CD4-positive, alpha-beta T cell treated with Interleukin-2 at 100 ng/mL for 4 hours (primary cell): ENCODE measurements around the gene PHF21A.

ENCODE experiments used
- DNase-seq: peaks from one replicate; pipeline ENCODE4 v3.0.0-alpha.2; 2020; ENCODE audit warnings: low spot score

PHF21A gene

GRCh38 chr11:46121301-46121723 lies at the start of gene PHF21A:
Gene PHF21A, minus strand, starts transcription at chr11:46121454. Its CDS starts 37,235 bp downstream, at chr11:46084219.
- DNase-seq, result peak; percentile 92

GRCh38 chr11:46170797-46171196 lies 49.5 kb upstream of the PHF21A start:
- no peak for DNase-seq

- DNase-seq, result no peak
Observed at GRCh38 chr11:46162700-46163099, 41.4 kb upstream of the PHF21A start.

GRCh38 chr11:46161201-46161600 lies 39.9 kb upstream of the PHF21A start:
- DNase-seq, result no peak

DNA sequence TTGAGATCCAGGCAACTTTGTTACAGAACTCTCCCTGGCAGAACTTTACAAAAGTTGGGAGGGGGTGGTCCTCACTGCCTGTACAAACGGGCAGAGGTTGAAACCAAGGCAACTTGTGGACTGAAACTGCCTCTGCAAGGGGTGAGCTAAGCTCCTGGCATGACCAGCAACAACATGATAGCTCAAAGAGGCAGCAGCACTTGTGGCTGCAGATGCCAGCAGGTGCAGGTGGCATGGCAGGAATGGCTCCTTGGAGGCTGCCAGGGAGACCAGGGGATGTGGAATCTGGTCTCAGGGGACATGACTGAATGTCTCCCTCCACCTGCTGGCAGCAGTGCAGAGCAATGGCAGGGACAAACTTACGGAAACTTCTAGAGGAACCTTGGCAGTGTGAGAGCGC lies 38.8 kb upstream of the PHF21A start:
- DNase-seq, result no peak

- no peak for DNase-seq
Observed at GRCh38 chr11:46159680-46160079, 38.4 kb upstream of the PHF21A start.

DNA sequence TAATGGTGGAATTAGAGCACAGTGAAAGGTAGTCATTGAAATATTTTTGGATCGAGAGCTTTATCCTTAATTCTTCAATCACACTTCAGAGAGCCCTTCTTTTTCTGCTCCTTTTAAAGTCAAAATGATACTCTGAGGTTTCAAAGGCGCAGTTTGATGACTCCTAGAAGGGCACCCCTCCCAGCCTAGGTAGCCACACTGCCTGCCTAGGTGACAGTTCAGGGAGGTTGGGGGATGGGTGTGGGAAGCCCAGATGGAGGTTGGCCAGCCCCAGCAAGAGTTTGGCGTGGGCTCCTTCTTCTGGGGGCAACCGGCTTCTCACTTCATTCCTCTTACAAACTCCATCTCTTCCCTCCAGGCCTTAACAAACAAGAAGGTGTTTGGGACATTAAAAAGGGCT lies 28.6 kb upstream of the PHF21A start:
- no peak for DNase-seq

DNA sequence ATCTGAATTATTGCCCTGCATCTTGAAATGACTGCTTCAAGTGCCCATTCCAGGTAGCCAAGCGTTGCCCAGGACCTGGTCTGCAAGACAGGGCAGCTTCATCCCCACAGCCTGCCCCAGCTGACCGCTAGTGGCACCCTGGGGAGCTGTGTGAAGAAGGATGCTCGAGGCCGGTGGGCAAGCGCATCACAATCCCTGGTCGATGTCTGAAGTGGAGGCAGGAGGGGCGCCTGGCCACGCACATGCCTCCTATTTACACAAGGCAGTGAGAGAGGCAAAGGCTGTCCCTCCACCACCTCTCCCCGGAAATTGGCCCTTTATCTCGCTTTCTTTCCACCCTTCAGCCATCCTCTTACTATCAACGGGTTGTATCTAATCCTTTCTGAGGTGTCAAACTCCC lies 28.1 kb upstream of the PHF21A start:
- no peak for DNase-seq

DNA sequence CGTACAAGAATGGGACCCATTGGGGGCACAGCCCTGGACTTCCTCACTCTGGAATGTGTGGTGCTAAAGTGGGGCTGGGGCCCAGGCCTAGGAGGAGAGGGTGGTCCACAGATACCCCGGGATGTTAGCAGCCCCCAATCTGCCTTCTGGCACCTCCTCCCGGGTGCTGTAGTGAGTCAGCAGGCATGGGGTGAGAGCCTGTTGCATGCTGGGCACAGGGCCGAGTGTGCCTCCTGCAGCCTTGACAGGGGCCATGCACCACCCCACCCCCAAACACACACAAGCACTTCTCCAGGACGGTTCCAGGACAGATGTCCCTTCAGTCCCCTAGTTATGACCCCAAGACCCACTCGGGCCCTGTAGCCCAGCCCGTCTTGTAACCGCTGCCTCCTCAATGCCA lies 23.5 kb upstream of the PHF21A start:
- no peak for DNase-seq

GRCh38 chr11:46143049-46143806 lies 22.0 kb upstream of the PHF21A start:
- no peak for DNase-seq

- DNase-seq, result no peak
Observed at GRCh38 chr11:46142561-46142960, 21.3 kb upstream of the PHF21A start.

DNA sequence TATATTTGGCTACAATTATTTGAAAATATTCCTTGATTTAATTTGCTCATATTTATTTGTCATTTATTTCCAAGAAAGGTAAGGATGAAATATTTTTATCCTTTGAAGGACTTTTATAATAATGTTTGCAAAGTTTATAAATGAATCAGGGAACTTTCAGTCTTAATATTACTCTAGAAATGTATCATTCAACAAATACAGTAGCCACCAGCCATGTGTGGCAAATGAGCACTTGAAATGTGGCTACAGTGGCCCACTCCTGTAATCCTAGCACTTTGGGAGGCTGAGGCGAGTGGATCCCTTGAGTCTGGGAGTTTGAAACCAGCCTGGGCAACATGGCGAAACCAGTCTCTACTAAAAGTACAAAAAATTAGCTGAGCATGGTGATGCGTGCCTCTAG lies 20.3 kb upstream of the PHF21A start:
- DNase-seq, result no peak

DNA sequence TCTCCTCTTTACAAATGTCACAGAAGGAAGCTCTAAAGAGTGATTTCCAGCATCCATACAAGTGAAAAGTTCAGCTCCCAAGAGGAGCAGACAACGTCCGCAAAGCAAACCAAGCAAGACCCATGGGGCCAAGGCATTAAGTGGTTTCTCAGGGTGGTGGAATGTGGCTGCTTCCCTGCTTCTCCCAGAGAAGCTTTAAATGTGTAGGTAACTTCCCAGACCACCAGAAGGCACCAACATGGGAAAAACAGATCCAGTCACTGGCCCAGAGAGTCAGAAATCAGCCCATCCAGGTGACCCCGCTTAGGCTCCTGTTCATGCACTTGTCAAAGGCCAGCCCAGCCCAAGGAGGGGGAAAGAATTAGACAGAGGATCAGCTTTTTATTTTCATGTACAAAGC lies 13.3 kb upstream of the PHF21A start:
- DNase-seq, result no peak

DNA sequence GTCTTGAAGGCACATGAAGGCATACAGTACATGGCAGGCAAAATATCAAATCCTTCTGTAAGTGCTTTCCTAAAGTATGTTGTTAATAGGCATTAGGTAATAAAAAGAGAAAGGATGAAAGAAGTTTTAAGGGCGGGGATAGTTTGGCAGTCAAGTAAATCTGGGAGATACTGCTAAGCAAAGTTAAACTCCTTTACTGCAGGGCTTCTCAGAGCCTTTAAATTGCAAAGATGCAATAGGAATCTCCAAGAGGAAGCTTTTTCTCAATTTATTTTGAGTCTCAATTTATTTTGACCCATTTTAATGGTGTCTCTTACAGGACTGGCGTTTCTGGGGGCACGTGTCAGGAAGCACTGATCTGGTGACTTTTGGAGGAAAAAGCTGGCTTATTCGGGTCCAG lies 12.8 kb upstream of the PHF21A start:
- no peak for DNase-seq

DNA sequence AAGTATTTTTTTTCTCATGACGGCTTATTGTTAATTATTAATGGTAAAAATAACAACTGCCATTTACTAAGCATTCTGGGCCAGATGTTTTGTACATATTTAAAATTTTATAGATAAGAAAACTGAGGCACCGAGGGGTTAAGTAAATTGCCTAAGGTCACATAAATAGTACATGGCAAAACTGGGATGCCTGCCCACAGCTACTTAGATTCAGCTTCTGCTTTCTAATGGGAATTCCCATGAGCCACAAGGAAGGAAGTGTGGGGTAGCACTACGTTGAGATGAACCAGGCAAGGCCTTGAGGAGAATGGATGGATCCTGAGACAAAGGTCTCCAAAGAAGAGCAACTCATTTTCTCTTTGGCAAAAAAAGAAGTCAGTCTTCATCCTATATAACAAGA lies 11.9 kb upstream of the PHF21A start:
- DNase-seq, result no peak

DNA sequence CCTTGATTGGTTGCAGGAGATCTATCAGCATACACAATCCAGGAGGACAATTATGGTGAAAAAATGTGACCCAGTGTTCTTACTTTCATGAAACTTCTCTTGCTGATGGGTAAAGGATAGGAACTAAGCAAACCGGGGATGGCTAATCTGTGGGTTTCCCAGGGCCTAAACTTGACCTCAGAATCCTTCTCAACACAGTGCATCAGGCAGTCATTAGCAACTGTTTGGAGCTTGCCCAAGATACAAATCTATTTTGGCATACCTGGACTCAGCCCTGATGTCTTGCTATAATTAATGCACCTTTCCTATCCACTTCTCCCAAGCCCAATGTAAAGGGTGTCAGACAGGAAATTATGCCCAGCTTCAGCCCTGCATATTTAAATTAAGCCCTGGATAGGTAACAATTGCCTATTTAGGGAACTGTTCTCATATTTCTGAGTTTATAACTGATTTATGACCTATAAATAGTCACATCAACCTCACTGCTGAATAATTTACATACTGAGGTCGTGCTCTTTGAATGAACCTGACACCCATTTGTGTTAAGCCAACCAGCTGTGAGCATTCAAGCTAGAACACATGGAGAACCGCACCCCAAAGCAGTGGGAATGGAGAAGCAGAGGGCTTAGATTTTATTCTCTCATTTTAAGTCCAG lies 9.2 kb upstream of the PHF21A start:
- no peak for DNase-seq

GRCh38 chr11:46129133-46129532 lies 7.9 kb upstream of the PHF21A start:
- no peak for DNase-seq

GRCh38 chr11:46127150-46127638 lies 5.9 kb upstream of the PHF21A start:
- peak; percentile 77 for DNase-seq

DNA sequence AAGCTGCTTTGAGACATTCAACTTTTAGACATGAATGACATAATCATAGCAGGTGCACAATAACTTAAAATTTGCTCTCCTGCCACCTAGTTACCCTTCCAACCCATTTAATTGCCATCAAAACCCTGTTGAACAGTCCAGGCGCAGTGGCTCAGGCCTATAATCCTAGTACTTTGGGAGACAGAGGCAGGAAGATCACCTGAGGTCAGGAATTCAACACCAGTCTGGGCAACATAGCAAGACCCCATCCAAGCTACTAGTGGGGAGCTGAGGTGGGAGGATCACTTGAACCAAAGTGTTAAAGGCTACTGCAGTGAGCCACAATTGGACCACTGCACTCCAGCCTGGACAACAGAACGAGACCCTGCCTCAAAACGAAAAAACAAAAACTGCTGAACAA lies 4.0 kb upstream of the PHF21A start:
- no peak for DNase-seq

DNA sequence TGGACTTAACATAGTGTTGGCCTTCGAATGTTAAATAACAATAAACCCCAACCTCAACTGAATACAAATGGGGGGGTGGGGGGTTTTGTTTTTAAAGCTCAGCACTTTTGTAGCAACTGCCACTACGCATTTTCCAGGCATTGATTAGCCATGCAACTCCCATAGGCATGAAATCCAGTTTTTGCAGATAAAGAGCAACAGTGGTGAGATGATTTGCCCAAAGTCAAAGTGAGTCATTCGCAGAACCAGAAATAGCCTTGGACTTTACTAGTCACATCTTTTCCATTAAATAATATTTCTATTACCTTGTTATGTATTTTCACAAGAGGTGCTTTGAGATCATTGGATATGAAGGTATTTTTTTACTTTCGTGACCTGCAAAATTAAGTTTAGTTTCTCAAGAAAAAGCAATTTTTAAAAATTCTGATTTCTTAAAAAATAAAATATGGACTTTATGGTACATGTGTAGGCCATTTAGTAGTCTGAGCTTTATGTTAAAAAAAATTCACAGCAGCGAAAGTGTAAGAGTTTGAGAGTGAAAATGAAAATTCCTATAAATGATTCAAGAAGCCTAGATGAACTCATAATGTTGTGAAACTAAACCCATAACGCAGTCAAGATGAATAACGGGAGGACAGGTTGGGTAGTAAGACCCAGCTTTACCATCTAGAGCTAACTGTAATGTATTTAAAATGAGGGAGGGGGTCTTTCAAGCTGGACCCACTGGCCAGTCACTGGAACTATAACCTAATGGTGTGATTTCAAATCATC lies 1.9 kb upstream of the PHF21A start:
- DNase-seq, result no peak

DNA sequence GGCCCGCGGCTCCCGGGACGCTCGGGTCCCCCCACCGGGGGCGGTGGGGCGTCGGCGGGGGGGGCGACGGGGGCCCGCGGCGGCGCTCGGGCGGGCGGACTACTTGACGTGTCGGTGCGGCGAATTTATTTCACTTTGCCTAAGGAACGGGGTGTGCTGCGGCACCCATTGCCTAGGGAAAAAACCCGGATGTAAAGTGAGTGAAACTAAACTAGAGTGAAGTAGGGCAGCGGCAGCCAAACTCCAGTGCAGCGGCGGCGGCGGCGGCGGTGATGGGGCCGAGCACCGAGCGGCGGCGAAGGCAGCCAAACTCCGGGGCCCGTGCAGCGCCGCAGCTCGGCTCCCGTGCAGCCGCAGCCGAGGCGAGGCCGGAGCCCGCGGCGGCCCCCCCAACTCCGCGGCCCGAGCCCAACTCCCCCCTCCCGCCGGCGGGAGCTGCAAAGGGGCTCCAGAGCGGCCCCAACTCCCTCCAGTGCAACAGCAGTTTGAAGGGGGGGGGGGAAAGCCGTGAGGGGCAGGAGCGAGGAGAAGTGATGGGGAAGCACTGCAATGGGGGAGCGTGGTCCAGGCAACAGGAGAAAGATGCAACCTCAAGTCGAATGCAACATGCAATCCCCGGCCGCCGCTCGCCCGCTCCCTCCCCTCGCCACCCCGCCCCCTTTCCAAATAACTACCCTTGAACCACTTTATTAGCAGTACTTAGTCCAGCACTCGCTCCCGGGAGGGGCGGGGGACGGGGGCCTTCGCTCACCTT lies 647 bp upstream of the PHF21A start:
- peak; percentile 82 for DNase-seq
